ENCODE data around the gene DPYSL4.
"Not testable (repeated sequence)": the region's sequence is repeated elsewhere in the genome, so short reads cannot be mapped to it uniquely, and the experiment has no call there.

- TF ChIP-seq ZNF274 (IDR thresholded peaks at IDR 0.05; ENCODE audit: low read depth, low read length); YY1 (IDR thresholded peaks at IDR 0.05; ENCODE audit: insufficient read depth, insufficient read length); SUZ12 (IDR thresholded peaks at IDR 0.05; ENCODE audit: extremely low read depth, insufficient read depth, insufficient read length): not testable (repeated sequence)
Measured at GRCh38 chr10:132160231-132160630, 26.5 kb upstream of the DPYSL4 start.
